Activated effector memory CD4-positive, alpha-beta T cell treated with anti-CD3 and anti-CD28 coated beads, Interleukin-2, amount 50 U/mL, for 16 hours (primary cell): ENCODE data around the gene ZBTB16.

Experiments used
- DNase-seq: peaks from one replicate; pipeline ENCODE4 v3.0.0-alpha.2; 2020

The ZBTB16 gene

GRCh38 chr11:114085965-114086793 is 26.7 kb downstream of the ZBTB16 start:
- DNase-seq = peak; percentile 50

GRCh38 chr11:114087025-114087424 is 27.5 kb downstream of the ZBTB16 start:
- DNase-seq = no peak

- DNase-seq = peak; percentile 21
These were observed 28.7 kb downstream of the ZBTB16 start for GRCh38 chr11:114088216-114088615.

GRCh38 chr11:114088836-114089235 is 29.3 kb downstream of the ZBTB16 start:
- DNase-seq = peak; percentile 30

GRCh38 chr11:114089748-114090147 is 30.2 kb downstream of the ZBTB16 start:
- DNase-seq = peak; percentile 57

- no peak for DNase-seq
These were observed 30.9 kb downstream of the ZBTB16 start for GRCh38 chr11:114090225-114090910.

- DNase-seq = peak; percentile 14
These were observed 31.5 kb downstream of the ZBTB16 start for GRCh38 chr11:114090976-114091375.

GRCh38 chr11:114091516-114092397 is 32.2 kb downstream of the ZBTB16 start:
- DNase-seq = no peak

- no peak for DNase-seq
These were observed 33.0 kb downstream of the ZBTB16 start for GRCh38 chr11:114092478-114092877.

- no peak for DNase-seq
These were observed 33.4 kb downstream of the ZBTB16 start for GRCh38 chr11:114092953-114093352.

GRCh38 chr11:114094516-114094915 is 35.0 kb downstream of the ZBTB16 start:
- no peak for DNase-seq

GRCh38 chr11:114095899-114096298 is 36.4 kb downstream of the ZBTB16 start:
- DNase-seq = no peak

- DNase-seq = no peak
These were observed 38.3 kb downstream of the ZBTB16 start for GRCh38 chr11:114097832-114098231.

GRCh38 chr11:114098927-114099326 is 39.4 kb downstream of the ZBTB16 start:
- DNase-seq = no peak

- DNase-seq = no peak
These were observed 40.1 kb downstream of the ZBTB16 start for GRCh38 chr11:114099392-114100178.

GRCh38 chr11:114102993-114103896 is 43.7 kb downstream of the ZBTB16 start:
- no peak for DNase-seq

- no peak for DNase-seq
These were observed 46.1 kb downstream of the ZBTB16 start for GRCh38 chr11:114105611-114106010.

GRCh38 chr11:114106047-114106446 is 46.5 kb downstream of the ZBTB16 start:
- DNase-seq = no peak

GRCh38 chr11:114106986-114107385 is 47.5 kb downstream of the ZBTB16 start:
- DNase-seq = no peak

GRCh38 chr11:114108501-114109205 is 49.1 kb downstream of the ZBTB16 start:
- DNase-seq = no peak
